SK-N-SH treated with all-trans-retinoic acid at 6 μM for 48 hours (cell line): ENCODE data around the gene POMGNT1.

Experiments
- ARNTL ChIP-seq: fragments of 450-650 bp; formaldehyde crosslinking; IDR thresholded peaks from 2 replicates; pipeline ENCODE4 v1.5.0; 2020; ENCODE audit warnings: low read depth, mild to moderate bottlenecking, moderate library complexity, borderline replicate concordance
- ZC3H10 ChIP-seq: fragments of 250-450 bp; sonication (Bioruptor Pico); IDR thresholded peaks from 2 replicates; pipeline ENCODE4 v1.5.1; 2021; ENCODE audit warnings: mild to moderate bottlenecking, moderate library complexity
- ZFP3 ChIP-seq: fragments of 250-450 bp; sonication (Bioruptor Pico); IDR thresholded peaks from 2 replicates; pipeline ENCODE4 v1.5.0; 2020; ENCODE audit warnings: mild to moderate bottlenecking, moderate library complexity
- ZFP30 ChIP-seq: fragments of 450-650 bp; formaldehyde crosslinking; IDR thresholded peaks from 2 replicates; pipeline ENCODE4 v1.5.0; 2022; ENCODE audit warnings: mild to moderate bottlenecking, moderate library complexity
- TF ChIP-seq, protein P1 (sequence below): fragments of 250-450 bp; sonication (Bioruptor Pico); IDR thresholded peaks from 2 replicates; pipeline ENCODE4 v1.5.1; 2021; ENCODE audit warnings: mild to moderate bottlenecking, moderate library complexity
- TF ChIP-seq, protein P2 (sequence below): fragments of 250-450 bp; sonication (Bioruptor Pico); IDR thresholded peaks from 2 replicates; pipeline ENCODE4 v1.8.0; 2020; ENCODE audit warnings: mild to moderate bottlenecking, moderate library complexity, borderline replicate concordance

DNA sequence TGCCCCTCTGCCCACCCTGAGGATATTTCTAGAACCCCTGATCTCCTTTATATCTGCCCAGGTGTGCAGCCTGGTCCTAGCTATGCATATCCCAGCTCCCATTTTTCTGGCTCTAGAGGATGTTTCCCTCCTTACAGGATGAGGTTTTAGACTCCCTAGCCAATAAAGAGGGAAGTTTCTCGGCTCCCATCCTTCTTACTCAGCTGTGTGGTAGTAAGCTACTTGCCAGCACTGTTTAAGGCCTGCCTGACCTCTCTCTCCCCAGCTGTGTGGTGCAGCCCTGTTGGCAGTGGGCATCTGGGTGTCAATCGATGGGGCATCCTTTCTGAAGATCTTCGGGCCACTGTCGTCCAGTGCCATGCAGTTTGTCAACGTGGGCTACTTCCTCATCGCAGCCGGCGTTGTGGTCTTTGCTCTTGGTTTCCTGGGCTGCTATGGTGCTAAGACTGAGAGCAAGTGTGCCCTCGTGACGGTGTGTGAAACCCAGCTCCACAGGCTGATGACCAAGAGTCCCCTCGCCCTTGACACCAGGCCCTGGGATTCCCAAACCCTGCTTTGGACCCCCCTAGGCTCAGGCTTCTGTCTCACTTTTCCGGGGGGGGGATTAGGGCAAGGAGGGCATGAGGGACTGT is 14.2 kb downstream of the POMGNT1 start:
- no peak for TF ChIP-seq ZFP30 (CRISPR knock-in tag)
- TF ChIP-seq ZFP3 (CRISPR knock-in tag): no peak
- TF ChIP-seq, protein P1, sequence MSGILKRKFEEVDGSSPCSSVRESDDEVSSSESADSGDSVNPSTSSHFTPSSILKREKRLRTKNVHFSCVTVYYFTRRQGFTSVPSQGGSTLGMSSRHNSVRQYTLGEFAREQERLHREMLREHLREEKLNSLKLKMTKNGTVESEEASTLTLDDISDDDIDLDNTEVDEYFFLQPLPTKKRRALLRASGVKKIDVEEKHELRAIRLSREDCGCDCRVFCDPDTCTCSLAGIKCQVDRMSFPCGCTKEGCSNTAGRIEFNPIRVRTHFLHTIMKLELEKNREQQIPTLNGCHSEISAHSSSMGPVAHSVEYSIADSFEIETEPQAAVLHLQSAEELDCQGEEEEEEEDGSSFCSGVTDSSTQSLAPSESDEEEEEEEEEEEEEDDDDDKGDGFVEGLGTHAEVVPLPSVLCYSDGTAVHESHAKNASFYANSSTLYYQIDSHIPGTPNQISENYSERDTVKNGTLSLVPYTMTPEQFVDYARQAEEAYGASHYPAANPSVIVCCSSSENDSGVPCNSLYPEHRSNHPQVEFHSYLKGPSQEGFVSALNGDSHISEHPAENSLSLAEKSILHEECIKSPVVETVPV (CRISPR knock-in tag): no peak
- TF ChIP-seq ZC3H10 (CRISPR knock-in tag): no peak
- TF ChIP-seq ARNTL (CRISPR knock-in tag): no peak
- TF ChIP-seq, protein P2, sequence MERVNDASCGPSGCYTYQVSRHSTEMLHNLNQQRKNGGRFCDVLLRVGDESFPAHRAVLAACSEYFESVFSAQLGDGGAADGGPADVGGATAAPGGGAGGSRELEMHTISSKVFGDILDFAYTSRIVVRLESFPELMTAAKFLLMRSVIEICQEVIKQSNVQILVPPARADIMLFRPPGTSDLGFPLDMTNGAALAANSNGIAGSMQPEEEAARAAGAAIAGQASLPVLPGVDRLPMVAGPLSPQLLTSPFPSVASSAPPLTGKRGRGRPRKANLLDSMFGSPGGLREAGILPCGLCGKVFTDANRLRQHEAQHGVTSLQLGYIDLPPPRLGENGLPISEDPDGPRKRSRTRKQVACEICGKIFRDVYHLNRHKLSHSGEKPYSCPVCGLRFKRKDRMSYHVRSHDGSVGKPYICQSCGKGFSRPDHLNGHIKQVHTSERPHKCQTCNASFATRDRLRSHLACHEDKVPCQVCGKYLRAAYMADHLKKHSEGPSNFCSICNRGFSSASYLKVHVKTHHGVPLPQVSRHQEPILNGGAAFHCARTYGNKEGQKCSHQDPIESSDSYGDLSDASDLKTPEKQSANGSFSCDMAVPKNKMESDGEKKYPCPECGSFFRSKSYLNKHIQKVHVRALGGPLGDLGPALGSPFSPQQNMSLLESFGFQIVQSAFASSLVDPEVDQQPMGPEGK: no peak
